Measurements from ENCODE around the gene NSDHL. TPM values are rescaled to one million over a fixed set of nuclear protein-coding genes. Genes with fewer than 3 reads are reported as not detected.

The NSDHL gene
- total and polyA plus RNA-seq, 12 donors: 8.6 to 41.4 (median 16.1) TPM

DNA sequence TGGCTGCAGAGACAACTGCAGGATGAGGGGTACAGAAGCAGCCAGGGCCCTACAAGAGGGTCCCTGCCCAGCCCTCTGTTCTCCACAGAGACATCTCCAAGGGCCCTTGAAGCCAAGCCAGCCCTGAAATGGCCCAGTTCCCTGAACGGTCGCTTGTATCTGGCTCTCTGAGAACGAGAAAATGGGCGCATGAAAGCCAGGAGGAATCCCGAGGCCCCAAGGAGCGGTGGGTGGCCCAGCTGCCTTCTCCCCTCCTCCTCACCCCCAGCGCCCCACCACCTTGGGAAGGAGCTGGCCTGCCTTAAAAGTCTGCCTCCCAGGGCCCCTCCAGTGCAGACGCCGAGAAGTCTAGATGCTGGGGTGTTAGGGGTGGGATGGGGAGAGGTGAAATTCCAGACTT lies 72.7 kb downstream of the NSDHL start:
- intact Hi-C loops (cut with DNase I): no loop called here

DNA sequence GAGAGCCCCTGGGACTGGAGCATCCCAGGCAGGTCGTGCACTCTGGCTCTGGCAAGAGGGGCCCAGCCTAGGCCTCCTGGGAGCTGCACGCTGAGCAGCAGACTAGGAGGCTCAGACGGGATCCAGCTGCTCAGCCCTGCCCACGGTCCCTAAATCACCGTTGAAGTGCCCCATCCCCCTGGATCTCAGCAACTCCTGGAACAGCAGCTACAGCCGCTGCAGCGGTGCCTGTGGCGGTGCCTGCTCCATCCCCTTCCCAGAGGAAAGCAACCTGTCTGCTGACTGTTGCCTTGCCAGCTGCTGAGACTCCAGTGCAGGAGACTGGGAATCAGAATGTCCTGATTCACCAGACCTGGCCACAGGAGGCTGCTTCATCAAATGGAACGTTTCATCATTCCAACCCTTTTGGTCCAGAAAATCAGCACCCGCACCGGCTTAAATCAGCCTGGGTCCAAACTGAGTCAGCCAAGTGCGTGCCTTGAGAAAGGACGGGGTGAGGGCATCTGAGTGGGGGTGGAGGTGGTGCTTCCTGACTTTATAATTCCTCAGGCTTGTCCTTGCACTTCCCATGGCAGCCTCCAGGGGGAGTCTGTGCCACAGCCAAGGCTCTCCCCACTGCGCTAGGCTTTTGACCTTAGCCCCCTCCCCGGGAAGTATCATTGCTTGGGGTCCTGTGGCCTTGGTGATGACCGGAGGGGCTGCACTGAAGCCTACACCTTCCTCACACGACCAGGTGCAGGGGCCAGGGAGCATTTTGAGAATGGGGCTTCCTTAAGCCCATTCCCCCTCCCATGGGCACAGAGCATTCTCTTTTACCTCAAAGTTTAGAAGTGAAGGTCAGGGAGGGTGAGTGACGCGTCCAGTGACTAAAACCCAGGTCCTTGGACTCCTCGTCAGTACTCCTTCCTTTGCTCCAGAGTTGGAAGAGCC lies 73.6 kb downstream of the NSDHL start:
- no peaks in the 10 kb centered on the region for H3K4me1 ChIP-seq
- intact Hi-C loops (cut with DNase I): no loop called here
- ATAC-seq (peak in 5 of 8 donors; percentile 38 to 68 (median 66)), DNase-seq (peak; percentile 22)
- H3K4me3 ChIP-seq: no peak overlapping the region
- H3K36me3 ChIP-seq: no peaks in the 10 kb centered on the region
- H3K27ac ChIP-seq: no peak overlapping the region
- TF ChIP-seq, protein P1, sequence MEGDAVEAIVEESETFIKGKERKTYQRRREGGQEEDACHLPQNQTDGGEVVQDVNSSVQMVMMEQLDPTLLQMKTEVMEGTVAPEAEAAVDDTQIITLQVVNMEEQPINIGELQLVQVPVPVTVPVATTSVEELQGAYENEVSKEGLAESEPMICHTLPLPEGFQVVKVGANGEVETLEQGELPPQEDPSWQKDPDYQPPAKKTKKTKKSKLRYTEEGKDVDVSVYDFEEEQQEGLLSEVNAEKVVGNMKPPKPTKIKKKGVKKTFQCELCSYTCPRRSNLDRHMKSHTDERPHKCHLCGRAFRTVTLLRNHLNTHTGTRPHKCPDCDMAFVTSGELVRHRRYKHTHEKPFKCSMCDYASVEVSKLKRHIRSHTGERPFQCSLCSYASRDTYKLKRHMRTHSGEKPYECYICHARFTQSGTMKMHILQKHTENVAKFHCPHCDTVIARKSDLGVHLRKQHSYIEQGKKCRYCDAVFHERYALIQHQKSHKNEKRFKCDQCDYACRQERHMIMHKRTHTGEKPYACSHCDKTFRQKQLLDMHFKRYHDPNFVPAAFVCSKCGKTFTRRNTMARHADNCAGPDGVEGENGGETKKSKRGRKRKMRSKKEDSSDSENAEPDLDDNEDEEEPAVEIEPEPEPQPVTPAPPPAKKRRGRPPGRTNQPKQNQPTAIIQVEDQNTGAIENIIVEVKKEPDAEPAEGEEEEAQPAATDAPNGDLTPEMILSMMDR (IDR thresholded peaks at IDR 0.05): peak; percentile 28 to 81 (median 61)
- H3K9me3 ChIP-seq: no peaks in the 10 kb centered on the region
- peaks cover 0 to 29% (median 0%) of the 10 kb centered on the region in 7 donors for H3K27me3 ChIP-seq
- WGBS, 2 donors: 35% methylated on average over 20 of the region's 20 CpGs

More for the DNA sequence above, 72.7 kb downstream of the NSDHL start:
- no peaks in the 10 kb centered on the region for H3K4me1 ChIP-seq
- TF ChIP-seq, protein P1 (IDR thresholded peaks at IDR 0.05): no peak
- H3K4me3 ChIP-seq: no peak overlapping the region
- H3K36me3 ChIP-seq: no peaks in the 10 kb centered on the region
- no peaks in the 10 kb centered on the region for H3K9me3 ChIP-seq
- no peak overlapping the region for H3K27ac ChIP-seq
- no peak for ATAC-seq
- peaks cover 0 to 36% (median 0%) of the 10 kb centered on the region in 7 donors for H3K27me3 ChIP-seq
- DNase-seq: no peak
- WGBS, 2 donors: 82 to 85% methylated on average over 9 of the region's 9 CpGs

DNA sequence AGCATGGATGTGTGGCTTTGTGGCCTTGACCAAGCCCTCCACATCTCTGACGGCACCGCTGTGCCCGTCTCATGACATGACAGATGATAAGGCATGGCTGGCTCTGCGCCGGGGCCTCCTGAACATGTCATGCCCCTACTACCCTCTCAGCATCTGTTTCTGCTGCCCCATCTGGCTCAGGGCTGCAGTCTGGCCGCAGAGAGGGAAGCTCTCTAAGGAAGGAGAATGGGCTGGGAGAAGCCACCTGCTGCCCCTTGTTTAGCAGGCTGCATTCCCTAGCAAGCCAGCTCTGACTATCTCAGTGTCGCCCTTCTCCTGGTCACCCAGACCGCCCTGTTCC lies 74.2 kb downstream of the NSDHL start:
- Histone ChIP-seq H3K9me3 (no peaks in the 10 kb centered on the region), H3K27me3 (peaks cover 0 to 29% (median 0%) of the 10 kb centered on the region in 7 donors), H3K4me1 (no peaks in the 10 kb centered on the region), H3K4me3 (no peak overlapping the region), H3K27ac (no peak overlapping the region), H3K36me3 (no peaks in the 10 kb centered on the region)
- intact Hi-C loops (cut with DNase I): no loop called here
- 64 to 73% methylated on average over 7 to 8 of the region's 8 CpGs for whole genome bisulfite sequencing, 2 donors
- ATAC-seq: peak in 2 of 8 donors; percentile 14 to 39
- no peak for DNase-seq
- TF ChIP-seq, protein P1 (IDR thresholded peaks at IDR 0.05): no peak

DNA sequence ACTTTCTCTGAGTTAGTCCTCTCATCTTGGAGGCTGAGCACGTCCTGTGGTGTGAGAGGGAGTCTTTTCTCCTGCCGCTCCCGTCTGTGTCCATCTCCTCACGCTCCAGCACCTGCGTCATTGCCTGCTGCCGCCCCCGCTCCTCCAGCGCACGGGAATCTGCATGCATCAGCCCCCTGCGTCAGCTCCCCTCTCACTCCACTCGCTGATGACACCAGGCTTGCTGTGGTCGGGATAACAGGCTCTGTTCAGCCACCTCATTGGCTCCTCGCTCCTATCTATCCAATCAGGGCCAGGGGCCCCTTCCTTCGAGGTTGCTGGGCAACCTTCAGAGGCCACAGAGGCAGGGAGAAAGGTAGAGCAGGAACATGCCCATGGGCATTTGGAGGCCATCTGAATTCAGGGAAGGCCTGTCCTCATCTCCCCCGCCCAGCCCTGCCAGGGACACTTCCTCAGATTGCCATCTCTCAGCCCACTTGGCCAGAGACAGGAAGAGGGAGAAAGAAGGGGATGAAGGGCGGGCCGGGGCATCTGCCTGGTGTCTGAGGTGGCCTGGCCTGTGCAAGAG lies 76.3 kb downstream of the NSDHL start:
- Histone ChIP-seq H3K36me3 (no peaks in the 10 kb centered on the region), H3K27me3 (peaks cover 0 to 19% (median 0%) of the 10 kb centered on the region in 7 donors), H3K4me3 (no peak overlapping the region), H3K4me1 (no peaks in the 10 kb centered on the region), H3K27ac (no peak overlapping the region), H3K9me3 (no peaks in the 10 kb centered on the region)
- TF ChIP-seq, protein P1 (IDR thresholded peaks at IDR 0.05): no peak
- ATAC-seq (no peak), DNase-seq (no peak)
- intact Hi-C loops (cut with DNase I): no loop called here
- WGBS, 2 donors: 71 to 83% methylated on average over 17 of the region's 17 CpGs

Data from heart right ventricle (tissue), 16 donors.